Activated naive CD4-positive, alpha-beta T cell treated with anti-CD3 and anti-CD28 coated beads for 36 hours (primary cell): ENCODE measurements around the gene TEDC2. TPM values are rescaled to one million over a fixed set of nuclear protein-coding genes. Genes with fewer than 3 reads are reported as not detected.

Source experiments
- CTCF ChIA-PET: fragments of 350-600 bp; sonication (Branson Sonifier 250); formaldehyde crosslinking; loops from one replicate; lab custom pipeline; 2021; ENCODE audit warnings: antibody characterized with exemption; lab: Charles Lee
- DNase-seq: peaks from one replicate; pipeline ENCODE4 v3.0.0-alpha.2; 2020
- H3K27ac Mint-ChIP-seq: one replicate; pipeline ENCODE4 v1.8.0; 2021; ENCODE audit warnings: mild to moderate bottlenecking, mixed read lengths
- H3K27me3 Mint-ChIP-seq: one replicate; pipeline ENCODE4 v1.8.0; 2021; ENCODE audit warnings: low read depth, mixed read lengths
- H3K36me3 Mint-ChIP-seq: one replicate; pipeline ENCODE4 v1.8.0; 2021; ENCODE audit warnings: low read depth, mixed read lengths
- H3K4me1 Mint-ChIP-seq: one replicate; pipeline ENCODE4 v1.8.0; 2021; ENCODE audit warnings: low read depth, mixed read lengths
- H3K4me3 Mint-ChIP-seq: one replicate; pipeline ENCODE4 v1.8.0; 2021; ENCODE audit warnings: mild to moderate bottlenecking, moderate library complexity, mixed read lengths
- H3K9me3 Mint-ChIP-seq: one replicate; pipeline ENCODE4 v1.8.0; 2021; ENCODE audit warnings: mixed read lengths
- intact Hi-C: fragments of 100-400 bp; cut with micrococcal nuclease; formaldehyde crosslinking; loops from one replicate; pipeline ENCODE4 v1.15.1; 2023
- total RNA-seq, 2 experiments: library from RNA; stranded (reverse); gene quantifications; one replicate each; pipeline ENCODE4 v1.2.3, GENCODE V29; 2021

Gene TEDC2
- 10 to 100 TPM; 24.2 to 24.8 TPM for total RNA-seq

- intact Hi-C loops: loop anchor here (1.0 kb wide), 1 partner anchor 14 kb away; no protein-coding TSS in a partner anchor
- peak; percentile 99 for DNase-seq
- H3K4me1 Mint-ChIP-seq: peaks cover 11% of the 10 kb centered on the region
- peak within 1 kb of the TSS; percentile 74 for H3K4me3 Mint-ChIP-seq
- CTCF ChIA-PET: no interaction called here
- peaks cover 14% of the 10 kb centered on the region for H3K36me3 Mint-ChIP-seq
- peak within 1 kb of the TSS; percentile 64 for H3K27ac Mint-ChIP-seq
- no peaks in the 10 kb centered on the region for H3K27me3 Mint-ChIP-seq
- H3K9me3 Mint-ChIP-seq: no peaks in the 10 kb centered on the region
These were observed at the start of gene TEDC2 for GRCh38 chr16:2459647-2460390. TEDC2 (plus strand) TSS chr16:2460109; CDS start chr16:2460145, 36 bp downstream.

- Mint-ChIP-seq H3K27ac (no peak overlapping the region), H3K4me3 (no peak overlapping the region), H3K27me3 (no peaks in the 10 kb centered on the region), H3K9me3 (no peaks in the 10 kb centered on the region), H3K4me1 (no peaks in the 10 kb centered on the region), H3K36me3 (no peaks in the 10 kb centered on the region)
- intact Hi-C loops: no loop called here
- CTCF ChIA-PET: no interaction called here
- DNase-seq: no peak
These were observed 44.8 kb upstream of the TEDC2 start for GRCh38 chr16:2415085-2415484.

DNA sequence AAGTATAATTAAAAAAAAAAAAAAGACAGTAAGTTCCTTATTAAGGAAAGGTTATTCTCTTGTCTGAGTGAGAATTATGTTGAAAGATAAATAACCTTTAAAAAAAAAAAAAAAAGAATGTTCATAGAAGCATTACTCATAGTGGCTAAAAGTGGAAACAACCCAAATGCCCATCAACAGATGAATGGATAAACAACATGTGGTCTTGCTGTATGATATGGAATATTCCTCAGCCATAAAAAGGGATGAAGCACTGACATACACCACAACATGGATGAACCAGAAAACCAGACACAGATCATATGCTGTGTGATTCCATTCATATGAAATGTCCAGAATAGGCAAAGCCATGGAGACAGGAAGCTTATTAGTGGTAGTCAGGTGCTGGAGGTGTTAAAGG is 39.9 kb upstream of the TEDC2 start:
- no peaks in the 10 kb centered on the region for H3K9me3 Mint-ChIP-seq
- no peak for DNase-seq
- H3K27me3 Mint-ChIP-seq: no peaks in the 10 kb centered on the region
- no peaks in the 10 kb centered on the region for H3K36me3 Mint-ChIP-seq
- CTCF ChIA-PET: no interaction called here
- intact Hi-C loops: loop anchor here (10.0 kb wide), 1 partner anchor 205 kb away; the partner anchor contains the start of genes BRICD5 and PGP
- H3K27ac Mint-ChIP-seq: no peak overlapping the region
- H3K4me3 Mint-ChIP-seq: no peak overlapping the region
- peaks cover 2% of the 10 kb centered on the region for H3K4me1 Mint-ChIP-seq

DNA sequence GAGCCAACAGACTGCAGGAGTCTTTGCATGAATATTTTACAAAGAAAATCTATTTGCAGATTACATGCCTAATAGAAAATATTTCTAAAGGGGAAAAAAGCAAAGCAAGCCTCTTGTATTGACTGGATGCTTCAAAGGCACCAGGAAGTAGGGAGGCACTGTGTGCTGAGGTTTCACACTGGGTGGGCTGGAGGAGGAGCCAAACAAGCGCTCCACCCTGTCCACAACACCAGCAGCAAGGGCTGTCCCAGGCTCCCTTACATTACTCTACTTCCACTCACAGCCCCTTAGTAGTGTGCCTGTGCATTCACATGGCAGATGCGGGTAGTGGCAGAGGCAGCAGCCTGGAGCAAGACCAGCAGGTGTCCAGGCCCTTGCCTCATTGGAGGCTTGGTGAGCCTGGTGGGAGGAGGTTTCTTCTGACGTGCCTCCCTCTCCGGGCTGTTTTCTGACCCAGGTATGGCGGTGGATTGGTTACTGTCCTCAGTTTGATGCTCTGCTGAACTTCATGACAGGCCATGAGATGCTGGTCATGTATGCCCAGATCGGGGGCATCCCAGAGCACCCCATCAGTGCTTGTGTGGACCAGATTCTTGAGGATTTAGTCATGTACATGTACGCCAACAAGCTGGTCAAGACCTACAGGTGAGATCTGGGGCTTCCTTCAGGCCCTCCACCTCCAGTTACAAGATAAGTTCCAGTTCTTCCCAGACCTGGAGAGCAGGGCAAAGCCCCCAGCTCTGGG is 37.6 kb upstream of the TEDC2 start:
- H3K36me3 Mint-ChIP-seq: no peaks in the 10 kb centered on the region
- CTCF ChIA-PET: interaction anchor here (0.7 to 0.9 kb wide), 2 partner anchors 12 to 56 kb away, joined by 3 to 4 read pairs; no protein-coding TSS in a partner anchor
- peaks cover 2% of the 10 kb centered on the region for H3K4me1 Mint-ChIP-seq
- no peak overlapping the region for H3K27ac Mint-ChIP-seq
- no peak for DNase-seq
- H3K4me3 Mint-ChIP-seq: no peak overlapping the region
- H3K9me3 Mint-ChIP-seq: no peaks in the 10 kb centered on the region
- intact Hi-C loops: loop anchor here (10.0 kb wide), 1 partner anchor 207 kb away; the partner anchor contains the start of genes BRICD5 and PGP
- no peaks in the 10 kb centered on the region for H3K27me3 Mint-ChIP-seq

DNA sequence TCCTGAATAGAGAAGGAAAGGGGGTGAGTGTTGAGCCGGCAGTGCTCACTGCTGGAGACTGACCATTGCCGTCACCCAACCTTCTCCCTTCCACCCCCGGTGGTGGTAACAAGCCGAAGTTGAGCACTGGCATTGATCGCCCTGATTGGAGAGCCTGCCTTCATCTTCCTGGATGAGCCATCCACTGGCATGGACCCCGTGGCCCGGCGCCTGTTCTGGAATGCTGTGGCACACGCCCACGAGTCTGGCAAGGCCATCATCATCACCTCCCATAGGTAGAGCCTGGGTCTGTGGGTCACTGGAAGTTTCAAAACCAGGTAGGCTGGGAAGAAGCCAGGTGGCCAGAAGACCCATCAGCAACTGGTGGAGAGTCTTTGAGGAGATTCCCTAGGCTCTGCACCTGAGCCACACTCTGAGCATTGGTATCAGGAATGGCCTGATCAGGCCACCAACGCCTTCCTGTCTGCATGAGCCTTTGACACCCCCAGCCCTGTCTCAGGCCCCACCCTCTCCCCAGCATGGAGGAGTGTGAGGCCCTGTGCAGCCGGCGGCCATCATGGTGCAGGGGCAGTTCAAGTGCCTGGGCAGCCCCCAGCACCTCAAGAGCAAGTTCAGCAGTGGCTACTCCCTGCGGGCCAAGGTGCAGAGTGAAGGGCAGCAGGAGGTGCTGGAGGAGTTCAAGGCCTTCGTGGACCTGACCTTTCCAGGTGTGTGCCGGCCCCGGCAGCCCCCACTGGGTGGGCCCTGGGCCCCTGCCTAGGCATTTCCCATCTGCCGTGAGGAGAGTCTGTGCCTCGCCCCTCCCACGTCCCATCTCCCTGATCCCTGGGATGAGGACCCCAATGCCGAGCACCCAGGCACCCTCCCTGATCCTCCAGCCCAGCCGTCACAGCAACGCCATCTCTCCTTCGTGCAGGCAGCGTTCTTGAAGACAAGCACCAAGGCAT is 35.6 kb upstream of the TEDC2 start:
- DNase-seq: no peak
- Mint-ChIP-seq H3K36me3 (peaks cover 2% of the 10 kb centered on the region), H3K4me3 (no peak overlapping the region), H3K4me1 (peaks cover 6% of the 10 kb centered on the region), H3K9me3 (no peaks in the 10 kb centered on the region), H3K27me3 (no peaks in the 10 kb centered on the region), H3K27ac (no peak overlapping the region)
- CTCF ChIA-PET: interaction anchor here (0.6 to 0.8 kb wide), 3 partner anchors 14 to 235 kb away, joined by 3 read pairs; no protein-coding TSS in a partner anchor
- intact Hi-C loops: loop anchor here (5.0 to 10.0 kb wide), 2 partner anchors 48 to 210 kb away; partner anchors contain the start of genes BRICD5, NTN3 and PGP

- CTCF ChIA-PET: no interaction called here
- no peak overlapping the region for H3K27ac Mint-ChIP-seq
- DNase-seq: no peak
These were observed 34.8 kb upstream of the TEDC2 start for GRCh38 chr16:2425008-2425518.

GRCh38 chr16:2425825-2426430 is 34.0 kb upstream of the TEDC2 start:
- Mint-ChIP-seq H3K4me3 (no peak overlapping the region), H3K27me3 (peaks cover 4% of the 10 kb centered on the region), H3K4me1 (peaks cover 17% of the 10 kb centered on the region), H3K27ac (no peak overlapping the region), H3K36me3 (peaks cover 13% of the 10 kb centered on the region), H3K9me3 (no peaks in the 10 kb centered on the region)
- CTCF ChIA-PET: no interaction called here
- intact Hi-C loops: loop anchor here (5.0 to 10.0 kb wide), 2 partner anchors 46 to 211 kb away; partner anchors contain the start of genes BRICD5, NTN3 and PGP
- no peak for DNase-seq

More at GRCh38 chr16:2425008-2425518, 34.8 kb upstream of the TEDC2 start:
- intact Hi-C loops: loop anchor here (5.0 to 10.0 kb wide), 2 partner anchors 47 to 210 kb away; partner anchors contain the start of genes BRICD5, NTN3 and PGP
- Mint-ChIP-seq H3K9me3 (no peaks in the 10 kb centered on the region), H3K4me1 (peaks cover 9% of the 10 kb centered on the region), H3K27me3 (peaks cover 2% of the 10 kb centered on the region), H3K4me3 (no peak overlapping the region), H3K36me3 (peaks cover 5% of the 10 kb centered on the region)

GRCh38 chr16:2426941-2427361 is 33.0 kb upstream of the TEDC2 start:
- intact Hi-C loops: loop anchor here (5.0 to 10.0 kb wide), 2 partner anchors 45 to 212 kb away; partner anchors contain the start of genes BRICD5, NTN3 and PGP
- no peak for DNase-seq
- CTCF ChIA-PET: no interaction called here
- Mint-ChIP-seq H3K27me3 (peaks cover 4% of the 10 kb centered on the region), H3K4me3 (no peak overlapping the region), H3K4me1 (peaks cover 18% of the 10 kb centered on the region), H3K36me3 (peaks cover 20% of the 10 kb centered on the region), H3K9me3 (no peaks in the 10 kb centered on the region), H3K27ac (no peak overlapping the region)

DNA sequence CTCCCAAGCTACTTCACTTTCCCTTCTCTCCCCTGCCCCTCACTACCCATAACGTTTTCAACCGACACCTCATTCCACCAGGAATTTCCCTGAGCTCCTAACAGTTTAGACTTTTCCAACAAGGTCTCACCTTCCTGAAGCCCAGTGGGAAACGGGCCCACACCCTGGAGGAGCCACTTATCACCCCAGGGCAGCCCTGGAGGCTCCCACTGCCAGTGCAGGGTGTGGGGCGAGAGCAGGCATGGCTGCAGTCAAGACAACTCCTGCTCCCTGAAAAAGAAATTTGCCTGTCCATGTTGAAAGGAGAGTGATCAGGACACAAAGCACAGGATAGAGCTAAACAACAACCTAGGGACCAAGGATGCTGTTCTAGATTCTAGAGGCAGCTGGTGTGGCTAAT is 32.4 kb upstream of the TEDC2 start:
- Mint-ChIP-seq H3K4me3 (peak overlapping the region; percentile 87), H3K27ac (no peak overlapping the region), H3K27me3 (peaks cover 4% of the 10 kb centered on the region), H3K36me3 (peaks cover 23% of the 10 kb centered on the region), H3K4me1 (peaks cover 17% of the 10 kb centered on the region), H3K9me3 (no peaks in the 10 kb centered on the region)
- CTCF ChIA-PET: no interaction called here
- no peak for DNase-seq
- intact Hi-C loops: loop anchor here (5.0 to 10.0 kb wide), 2 partner anchors 45 to 213 kb away; partner anchors contain the start of genes BRICD5, NTN3 and PGP

DNA sequence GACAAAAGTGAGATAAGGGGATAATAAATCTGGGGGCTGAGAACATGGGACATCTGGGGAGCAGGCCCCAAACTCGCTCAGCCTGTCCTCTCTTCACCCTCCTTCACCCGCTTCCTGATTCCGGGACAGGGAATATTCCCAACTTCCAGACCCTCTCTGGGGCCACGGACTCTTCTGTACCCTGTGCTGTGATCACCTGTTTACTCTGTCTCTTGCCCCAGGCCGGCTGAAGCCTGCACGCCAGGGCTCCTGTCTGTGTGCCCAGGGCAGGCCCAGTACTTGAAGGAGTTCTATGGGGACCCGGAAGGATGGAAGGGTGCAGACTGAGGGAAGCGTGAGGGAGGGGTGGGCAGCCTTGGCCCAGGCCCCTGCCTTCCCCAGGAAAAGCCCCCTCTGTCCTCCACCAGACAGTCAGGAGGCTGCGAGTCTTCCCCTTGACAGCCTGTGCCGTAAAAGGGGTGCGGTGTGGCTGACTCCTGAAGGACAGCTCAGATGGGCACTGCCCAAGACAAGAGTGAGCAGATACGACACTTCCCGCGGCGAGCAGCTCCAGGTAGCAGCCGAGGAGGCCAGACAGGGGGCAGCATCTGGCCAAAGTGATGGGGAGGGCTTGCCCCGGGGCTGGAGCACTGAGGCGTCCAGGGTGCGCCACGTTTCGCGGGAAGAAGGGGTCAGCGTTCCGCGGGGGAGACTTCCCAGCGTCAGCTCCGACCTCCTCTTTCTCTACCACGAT is 31.7 kb upstream of the TEDC2 start:
- peak; percentile 61 for DNase-seq
- intact Hi-C loops: loop anchor here (1.0 to 10.0 kb wide), 4 partner anchors 44 to 213 kb away; partner anchors contain the start of genes ABCA3, ATP6V0C, BRICD5 and NTN3
- Mint-ChIP-seq H3K27ac (peak overlapping the region; percentile 81), H3K36me3 (peaks cover 30% of the 10 kb centered on the region), H3K4me1 (peaks cover 16% of the 10 kb centered on the region), H3K9me3 (no peaks in the 10 kb centered on the region), H3K4me3 (peak overlapping the region; percentile 87), H3K27me3 (peaks cover 4% of the 10 kb centered on the region)
- CTCF ChIA-PET: interaction anchor here (1.0 kb wide), 1 partner anchor 424 kb away, joined by 3 read pairs; no protein-coding TSS in a partner anchor
